Lower lobe of right lung (tissue), 2 donors: ENCODE results near the gene KPNA2. TPM values are rescaled to one million over a fixed set of nuclear protein-coding genes. Genes with fewer than 3 reads are reported as not detected.
A peak's percentile ranks its signal among the peaks of the same experiment; 100 is the strongest.

ENCODE experiments used
- ATAC-seq, 2 donors: fragments of 200-7000 bp; cut with Tn5 transposase; one replicate each; pipeline ENCODE4 v1.9.1; 2020 to 2022; ENCODE audit warnings: mild to moderate bottlenecking in 2 of 2, moderate library complexity in 2 of 2
- DNase-seq: peaks from one replicate; pipeline ENCODE4 v3.0.0-alpha.2; 2020
- H3K27ac ChIP-seq: fragments of 200-600 bp; one replicate; pipeline ENCODE4 v1.8.0; 2022
- H3K27me3 ChIP-seq: fragments of 200-600 bp; one replicate; pipeline ENCODE4 v1.8.0; 2022; ENCODE audit warnings: low read depth
- H3K36me3 ChIP-seq: fragments of 200-600 bp; one replicate; pipeline ENCODE4 v1.8.0; 2022; ENCODE audit warnings: mild to moderate bottlenecking
- H3K4me1 ChIP-seq: fragments of 200-600 bp; one replicate; pipeline ENCODE4 v1.8.0; 2022
- H3K4me3 ChIP-seq: fragments of 200-600 bp; one replicate; pipeline ENCODE4 v1.8.0; 2022; ENCODE audit warnings: mild to moderate bottlenecking
- H3K9me3 ChIP-seq: fragments of 200-600 bp; one replicate; pipeline ENCODE4 v1.8.0; 2022
- intact Hi-C: fragments of 100-400 bp; cut with DNase I; formaldehyde crosslinking; loops from one replicate; pipeline ENCODE4 v1.11.0; 2022
- long read RNA-seq: library from polyadenylated mRNA; unstranded; transcript quantifications from one replicate; pipeline ENCODE4 v2.0.0, GENCODE V29; 2021
- total RNA-seq: library from RNA; stranded (reverse); fragmentation: NEBNext Ultra II Directional; extraction: Animal tissue kit (Norgen Biotek cat#: 25700); gene quantifications from one replicate; pipeline ENCODE4 v1.2.1, GENCODE V29; 2021
- TF ChIP-seq, protein P1 (sequence below): fragments of 200-600 bp; IDR thresholded peaks from one replicate; pipeline ENCODE4 v1.8.0; 2022; ENCODE audit warnings: antibody characterized with exemption, mild to moderate bottlenecking
- donor health status: DM: no; HTN: yes; CAD: no; lungs with severe emphysema.

The KPNA2 gene
- 23.4 TPM for total RNA-seq
- long read RNA-seq, transcript KPNA2-201 (11 exons, 2,181 nt) = major isoform, 23 of 31 reads
- long read RNA-seq, partial matches to known transcripts = 6 of 31 reads
- long read RNA-seq, other reads (novel, unspliced or antisense) = 2 of 31 reads

GRCh38 chr17:68035523-68036303, at the start of gene KPNA2:
KPNA2 (plus strand) TSS chr17:68035735; CDS start chr17:68037133, 1,398 bp downstream.
- intact Hi-C loops = no loop called here
- TF ChIP-seq, protein P1, sequence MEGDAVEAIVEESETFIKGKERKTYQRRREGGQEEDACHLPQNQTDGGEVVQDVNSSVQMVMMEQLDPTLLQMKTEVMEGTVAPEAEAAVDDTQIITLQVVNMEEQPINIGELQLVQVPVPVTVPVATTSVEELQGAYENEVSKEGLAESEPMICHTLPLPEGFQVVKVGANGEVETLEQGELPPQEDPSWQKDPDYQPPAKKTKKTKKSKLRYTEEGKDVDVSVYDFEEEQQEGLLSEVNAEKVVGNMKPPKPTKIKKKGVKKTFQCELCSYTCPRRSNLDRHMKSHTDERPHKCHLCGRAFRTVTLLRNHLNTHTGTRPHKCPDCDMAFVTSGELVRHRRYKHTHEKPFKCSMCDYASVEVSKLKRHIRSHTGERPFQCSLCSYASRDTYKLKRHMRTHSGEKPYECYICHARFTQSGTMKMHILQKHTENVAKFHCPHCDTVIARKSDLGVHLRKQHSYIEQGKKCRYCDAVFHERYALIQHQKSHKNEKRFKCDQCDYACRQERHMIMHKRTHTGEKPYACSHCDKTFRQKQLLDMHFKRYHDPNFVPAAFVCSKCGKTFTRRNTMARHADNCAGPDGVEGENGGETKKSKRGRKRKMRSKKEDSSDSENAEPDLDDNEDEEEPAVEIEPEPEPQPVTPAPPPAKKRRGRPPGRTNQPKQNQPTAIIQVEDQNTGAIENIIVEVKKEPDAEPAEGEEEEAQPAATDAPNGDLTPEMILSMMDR = no peak
- Histone ChIP-seq H3K4me1 (peaks cover 16% of the 10 kb centered on the region), H3K4me3 (peak within 1 kb of the TSS; percentile 100), H3K27ac (peak within 1 kb of the TSS; percentile 82), H3K9me3 (no peaks in the 10 kb centered on the region), H3K36me3 (peaks cover 35% of the 10 kb centered on the region), H3K27me3 (no peaks in the 10 kb centered on the region)
- peak; percentile 98 for ATAC-seq
- peak; percentile 94 for DNase-seq

GRCh38 chr17:67990909-67991308, 44.6 kb upstream of the KPNA2 start:
- H3K36me3 ChIP-seq = no peaks in the 10 kb centered on the region
- no peaks in the 10 kb centered on the region for H3K9me3 ChIP-seq
- H3K27me3 ChIP-seq = no peaks in the 10 kb centered on the region
- no peak overlapping the region for H3K27ac ChIP-seq
- H3K4me3 ChIP-seq = no peak overlapping the region
- DNase-seq (no peak), ATAC-seq (no peak)
- TF ChIP-seq, protein P1 = no peak
- intact Hi-C loops = no loop called here
- peaks cover 19% of the 10 kb centered on the region for H3K4me1 ChIP-seq

DNA sequence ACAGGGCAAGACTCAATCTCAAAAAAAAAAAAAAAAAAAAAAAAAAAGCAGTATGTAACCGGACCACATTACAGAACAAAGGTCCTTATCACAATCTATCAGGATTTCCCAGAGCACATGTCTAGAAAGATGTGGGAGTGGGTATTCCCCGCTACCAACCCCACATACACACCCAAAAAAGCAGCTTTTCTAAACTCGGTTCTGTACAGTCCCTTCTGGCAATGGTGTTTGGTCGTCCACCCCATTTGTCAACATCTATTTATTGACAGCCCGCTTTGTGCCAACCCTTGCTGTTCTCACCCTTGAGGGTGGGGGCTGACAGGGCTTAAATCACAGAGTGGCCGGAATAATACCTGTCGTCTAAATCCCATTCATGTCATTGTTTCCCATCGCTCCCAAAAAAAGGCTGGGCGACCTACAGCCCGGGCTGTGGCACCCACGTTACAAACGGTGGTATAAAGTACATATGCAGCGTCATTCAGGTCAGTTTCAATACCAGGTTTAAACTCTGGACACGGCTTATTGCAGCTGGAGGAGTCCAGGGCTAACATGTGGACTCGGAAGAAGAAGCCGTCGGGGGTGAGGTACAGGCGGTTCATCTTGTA, 42.9 kb upstream of the KPNA2 start:
- H3K9me3 ChIP-seq = no peaks in the 10 kb centered on the region
- peak overlapping the region; percentile 95 for H3K27ac ChIP-seq

DNA sequence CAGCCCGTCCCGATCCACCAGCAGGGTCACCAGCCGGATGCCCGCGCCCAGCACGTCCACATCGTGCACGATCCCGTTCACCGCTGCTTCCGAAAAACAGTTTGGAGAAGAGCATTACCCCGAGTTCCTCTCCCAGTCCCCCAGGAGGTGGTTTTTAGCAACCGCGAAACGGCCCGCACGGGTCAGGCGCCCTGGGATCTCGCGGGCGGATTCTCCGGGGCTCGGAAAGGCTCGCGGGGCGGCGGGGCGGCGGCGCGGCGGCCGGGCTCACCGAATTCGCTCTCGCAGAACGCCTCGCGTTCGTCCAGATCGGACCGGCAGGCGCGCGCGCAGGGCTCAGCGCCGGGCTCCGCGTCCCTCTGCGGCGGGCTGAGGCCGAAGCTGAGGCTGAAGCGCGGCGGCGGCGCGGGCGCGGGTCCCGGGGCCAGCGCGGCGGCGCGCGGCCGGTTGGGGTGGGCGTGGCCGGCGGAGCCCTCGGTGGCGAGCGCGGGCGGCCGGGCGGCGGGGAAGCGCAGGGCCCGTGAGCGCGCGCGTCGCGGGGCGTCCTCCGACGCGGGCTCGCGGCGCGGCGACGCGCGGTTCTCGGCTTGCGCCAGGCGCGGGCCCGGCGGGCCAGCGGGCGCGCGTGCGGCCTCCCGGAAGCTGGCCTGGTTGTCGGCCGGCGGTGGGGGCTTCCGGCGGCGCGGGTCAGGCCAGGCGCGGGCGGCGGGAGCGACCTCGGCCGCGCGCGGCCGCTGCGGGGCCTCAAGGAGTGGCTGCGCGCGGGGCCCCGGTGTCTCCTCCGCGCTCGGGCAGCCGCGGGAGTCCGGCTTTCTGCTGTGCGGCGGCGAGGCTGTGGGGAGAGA, 42.2 kb upstream of the KPNA2 start:
- Histone ChIP-seq H3K4me3 (peak overlapping the region; percentile 77), H3K27me3 (no peaks in the 10 kb centered on the region), H3K27ac (peak overlapping the region; percentile 95), H3K36me3 (no peaks in the 10 kb centered on the region), H3K4me1 (peaks cover 24% of the 10 kb centered on the region), H3K9me3 (no peaks in the 10 kb centered on the region)
- peak; percentile 87 to 92 for ATAC-seq
- DNase-seq = peak; percentile 91
- TF ChIP-seq, protein P1 = no peak
- intact Hi-C loops = no loop called here

More for the DNA sequence above, 42.9 kb upstream of the KPNA2 start:
- TF ChIP-seq, protein P1 = no peak
- peak overlapping the region; percentile 77 for H3K4me3 ChIP-seq
- no peak for DNase-seq
- intact Hi-C loops = no loop called here
- H3K4me1 ChIP-seq = peaks cover 24% of the 10 kb centered on the region
- no peaks in the 10 kb centered on the region for H3K27me3 ChIP-seq
- no peaks in the 10 kb centered on the region for H3K36me3 ChIP-seq
- no peak for ATAC-seq

DNA sequence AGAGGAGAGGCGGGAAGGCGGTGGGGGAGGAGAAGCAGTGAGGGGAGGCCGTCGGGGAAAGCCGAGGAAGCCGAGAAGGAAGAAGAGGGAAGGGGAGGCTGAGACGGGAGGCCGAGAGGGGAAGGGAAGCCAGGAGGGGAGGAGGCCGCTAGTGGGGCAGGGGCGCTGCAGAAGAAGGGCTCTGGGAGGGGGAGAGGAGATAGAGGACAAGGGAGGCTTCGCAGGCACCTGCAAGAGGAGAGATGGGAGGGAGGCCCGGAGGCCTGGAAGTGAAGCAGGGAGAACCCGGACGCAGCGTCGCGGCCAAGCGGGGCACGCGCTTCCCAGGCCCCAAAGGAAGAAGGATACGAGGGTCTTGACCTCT, 41.6 kb upstream of the KPNA2 start:
- H3K9me3 ChIP-seq = no peaks in the 10 kb centered on the region
- intact Hi-C loops = no loop called here
- ATAC-seq (peak in 1 of 2 donors; percentile 4), DNase-seq (no peak)
- TF ChIP-seq, protein P1 = no peak
- no peaks in the 10 kb centered on the region for H3K36me3 ChIP-seq
- H3K27ac ChIP-seq = peak overlapping the region; percentile 85
- peak overlapping the region; percentile 69 for H3K4me3 ChIP-seq
- H3K27me3 ChIP-seq = no peaks in the 10 kb centered on the region
- H3K4me1 ChIP-seq = peaks cover 24% of the 10 kb centered on the region
